Vagina (tissue), 2 donors: ENCODE data around the gene DPP6.

Source experiments
- POLR2A ChIP-seq, 2 donors: fragments of 450-650 bp; IDR thresholded peaks; one replicate each; pipeline ENCODE4 v1.6.1; 2017; ENCODE audit warnings: antibody characterized with exemption in 2 of 2, mild to moderate bottlenecking in 2 of 2, moderate library complexity in 2 of 2
- TF ChIP-seq, protein P1 (sequence below), 3 experiments: fragments of 450-650 bp in 2 of 3; fragments of 200-600 bp in 1 of 3; sonication (generic) in 1 of 3; IDR thresholded peaks; one replicate each; pipeline ENCODE4 v1.5.1; 2017 to 2019; ENCODE audit warnings: antibody characterized with exemption in 3 of 3, mild to moderate bottlenecking in 2 of 3, moderate library complexity in 2 of 3

DNA sequence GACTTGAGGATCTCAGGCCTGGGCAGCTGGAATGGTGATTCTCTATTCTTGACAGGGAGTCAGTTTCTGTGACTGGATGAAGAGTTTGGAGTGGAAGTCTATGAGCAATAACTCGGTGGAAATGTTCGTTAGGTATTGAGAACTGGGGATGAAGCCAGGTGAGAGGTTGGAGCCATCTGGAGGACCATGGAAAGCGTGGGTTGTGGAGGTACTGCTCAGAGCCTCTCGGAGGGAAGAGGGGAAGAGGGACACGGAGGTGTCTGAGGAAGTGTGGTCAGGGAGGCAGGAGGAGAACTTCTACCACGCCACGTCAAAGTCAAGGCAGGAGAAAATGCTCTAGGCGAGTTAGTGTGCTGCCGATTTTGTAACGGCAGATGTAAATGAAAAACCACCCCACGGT, 430.7 kb downstream of the DPP6 start:
- TF ChIP-seq POLR2A (IDR thresholded peaks at IDR 0.05): no peak
- TF ChIP-seq, protein P1, sequence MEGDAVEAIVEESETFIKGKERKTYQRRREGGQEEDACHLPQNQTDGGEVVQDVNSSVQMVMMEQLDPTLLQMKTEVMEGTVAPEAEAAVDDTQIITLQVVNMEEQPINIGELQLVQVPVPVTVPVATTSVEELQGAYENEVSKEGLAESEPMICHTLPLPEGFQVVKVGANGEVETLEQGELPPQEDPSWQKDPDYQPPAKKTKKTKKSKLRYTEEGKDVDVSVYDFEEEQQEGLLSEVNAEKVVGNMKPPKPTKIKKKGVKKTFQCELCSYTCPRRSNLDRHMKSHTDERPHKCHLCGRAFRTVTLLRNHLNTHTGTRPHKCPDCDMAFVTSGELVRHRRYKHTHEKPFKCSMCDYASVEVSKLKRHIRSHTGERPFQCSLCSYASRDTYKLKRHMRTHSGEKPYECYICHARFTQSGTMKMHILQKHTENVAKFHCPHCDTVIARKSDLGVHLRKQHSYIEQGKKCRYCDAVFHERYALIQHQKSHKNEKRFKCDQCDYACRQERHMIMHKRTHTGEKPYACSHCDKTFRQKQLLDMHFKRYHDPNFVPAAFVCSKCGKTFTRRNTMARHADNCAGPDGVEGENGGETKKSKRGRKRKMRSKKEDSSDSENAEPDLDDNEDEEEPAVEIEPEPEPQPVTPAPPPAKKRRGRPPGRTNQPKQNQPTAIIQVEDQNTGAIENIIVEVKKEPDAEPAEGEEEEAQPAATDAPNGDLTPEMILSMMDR (IDR thresholded peaks at IDR 0.05): no peak
